ENCODE data around the gene MANSC1. TPM values are rescaled to one million over a fixed set of nuclear protein-coding genes. Genes with fewer than 3 reads are reported as not detected.

MANSC1 gene
- total and polyA plus RNA-seq, 7 donors, result 5.8 to 21.4 (median 11.6) TPM

- no peak overlapping the region for H3K4me3 ChIP-seq
- TF ChIP-seq EP300 (IDR thresholded peaks at IDR 0.05) (no peak), CTCF (IDR thresholded peaks at IDR 0.05) (peak; percentile 47 to 90 (median 74)), POLR2A (IDR thresholded peaks at IDR 0.05) (no peak), POLR2AphosphoS5 (IDR thresholded peaks at IDR 0.05) (no peak)
- peaks cover 0 to 16% (median 2%) of the 10 kb centered on the region in 4 donors for H3K4me1 ChIP-seq
- H3K36me3 ChIP-seq, result peaks cover 0 to 46% (median 0%) of the 10 kb centered on the region in 4 donors
- no peaks in the 10 kb centered on the region for H3K27me3 ChIP-seq
- 25 to 31% methylated on average over 10 of the region's 10 CpGs for WGBS, 2 donors
- DNase-seq, result no peak
- no peaks in the 10 kb centered on the region for H3K9me3 ChIP-seq
- intact Hi-C loops (cut with DNase I), result loop anchor here (5.0 to 10.0 kb wide), 2 partner anchors 67 to 760 kb away; partner anchors contain the start of gene LRP6
- no peak overlapping the region for H3K27ac ChIP-seq
These were observed 15.5 kb downstream of the MANSC1 start for GRCh38 chr12:12334367-12335040.

- TF ChIP-seq CTCF (IDR thresholded peaks at IDR 0.05) (no peak), EP300 (IDR thresholded peaks at IDR 0.05) (no peak), POLR2A (IDR thresholded peaks at IDR 0.05) (peak in 1 of 2 donors; percentile 9), POLR2AphosphoS5 (IDR thresholded peaks at IDR 0.05) (no peak)
- H3K36me3 ChIP-seq, result peaks cover 0 to 43% (median 0%) of the 10 kb centered on the region in 4 donors
- WGBS, 2 donors, result 47 to 60% methylated on average over 12 of the region's 12 CpGs
- H3K4me3 ChIP-seq, result no peak overlapping the region
- intact Hi-C loops (cut with DNase I), result loop anchor here (5.0 to 10.0 kb wide), 2 partner anchors 66 to 759 kb away; partner anchors contain the start of gene LRP6
- H3K9me3 ChIP-seq, result no peaks in the 10 kb centered on the region
- H3K27ac ChIP-seq, result peak overlapping the region in 1 of 4 donors; percentile 16
- no peak for DNase-seq
- H3K4me1 ChIP-seq, result peaks cover 0 to 16% (median 2%) of the 10 kb centered on the region in 4 donors
- no peaks in the 10 kb centered on the region for H3K27me3 ChIP-seq
These were observed 16.4 kb downstream of the MANSC1 start for GRCh38 chr12:12333407-12334366.

- no peaks in the 10 kb centered on the region for H3K9me3 ChIP-seq
- 8 to 69% methylated on average over 1 of the region's 1 CpG for WGBS, 2 donors
- TF ChIP-seq EP300 (IDR thresholded peaks at IDR 0.05) (no peak), POLR2AphosphoS5 (IDR thresholded peaks at IDR 0.05) (no peak), CTCF (IDR thresholded peaks at IDR 0.05) (no peak), POLR2A (IDR thresholded peaks at IDR 0.05) (no peak)
- H3K36me3 ChIP-seq, result peaks cover 0 to 26% (median 0%) of the 10 kb centered on the region in 4 donors
- intact Hi-C loops (cut with DNase I), result loop anchor here (5.0 to 10.0 kb wide), 2 partner anchors 65 to 757 kb away; partner anchors contain the start of gene LRP6
- peaks cover 0 to 16% (median 2%) of the 10 kb centered on the region in 4 donors for H3K4me1 ChIP-seq
- no peak overlapping the region for H3K27ac ChIP-seq
- no peak overlapping the region for H3K4me3 ChIP-seq
- no peaks in the 10 kb centered on the region for H3K27me3 ChIP-seq
- DNase-seq, result no peak
These were observed 18.1 kb downstream of the MANSC1 start for GRCh38 chr12:12331896-12332295.

GRCh38 chr12:12331244-12331771 lies 18.7 kb downstream of the MANSC1 start:
- Histone ChIP-seq H3K27me3 (no peaks in the 10 kb centered on the region), H3K27ac (no peak overlapping the region), H3K4me1 (peaks cover 0 to 16% (median 2%) of the 10 kb centered on the region in 4 donors), H3K36me3 (peaks cover 0 to 22% (median 0%) of the 10 kb centered on the region in 4 donors), H3K4me3 (no peak overlapping the region), H3K9me3 (no peaks in the 10 kb centered on the region)
- no peak for TF ChIP-seq EP300 (IDR thresholded peaks at IDR 0.05)
- intact Hi-C loops (cut with DNase I), result loop anchor here (5.0 to 10.0 kb wide), 2 partner anchors 64 to 757 kb away; partner anchors contain the start of gene LRP6
- WGBS, 2 donors, result 80 to 93% methylated on average over 7 of the region's 7 CpGs
- no peak for DNase-seq

Measured in sigmoid colon (tissue), 7 donors.